ENCODE data around the gene KCNQ1. TPM values are rescaled to one million over a fixed set of nuclear protein-coding genes. Genes with fewer than 3 reads are reported as not detected.

The KCNQ1 gene
- total RNA-seq, 1 experiment from 2014 or later: 2.3 TPM

GRCh38 chr11:2834503-2835273 lies 389.9 kb downstream of the KCNQ1 start:
- H3K4me2 ChIP-seq (ENCODE audit: insufficient read depth, insufficient read length, low read length): no peak overlapping the region
- H2BK12ac ChIP-seq (ENCODE audit: insufficient read length, low read depth, low read length): no peak overlapping the region
- no peak overlapping the region for H3K4ac ChIP-seq (ENCODE audit: low read depth, low read length)
- H4K91ac ChIP-seq (ENCODE audit: insufficient read length, low read depth, low read length): no peak overlapping the region
- no peaks in the 10 kb centered on the region for H3K79me1 ChIP-seq (ENCODE audit: insufficient read depth, low read depth, low read length, poor library complexity, severe bottlenecking)
- no peaks in the 10 kb centered on the region for H3K23me2 ChIP-seq (ENCODE audit: insufficient read length, low read depth, low read length, poor library complexity, severe bottlenecking)
- Mint-ChIP-seq H3K4me1 (peaks cover 32 to 35% of the 10 kb centered on the region in 2 experiments), H3K4me3 (no peak overlapping the region), H3K36me3 (ENCODE audit: insufficient read depth in 1 of 3, low read depth in 3 of 3) (peaks cover 0 to under 1% (median 0%) of the 10 kb centered on the region in 3 experiments; a peak in 1 of 7 replicates), H3K9me3 (peaks cover under 1 to 2% of the 10 kb centered on the region in 2 experiments; a peak in 2 of 5 replicates), H3K27me3 (ENCODE audit: low read depth) (peaks cover 64% of the 10 kb centered on the region), H3K27ac (no peak overlapping the region)
- H3K23ac ChIP-seq (ENCODE audit: insufficient read length, low read depth, low read length): no peak overlapping the region
- H2BK20ac ChIP-seq (ENCODE audit: low read depth, low read length, poor library complexity, severe bottlenecking): no peak overlapping the region
- H3K18ac ChIP-seq (ENCODE audit: insufficient read length, low read depth, low read length): no peak overlapping the region
- H3K27me3 ChIP-seq (ENCODE audit: insufficient read depth, low read length): no peaks in the 10 kb centered on the region; the same call in 1 of the 2 replicates
- H3K9me3 ChIP-seq (ENCODE audit: control insufficient read depth, low read depth, low read length): no peaks in the 10 kb centered on the region
- H3K14ac ChIP-seq (ENCODE audit: insufficient read depth, low read length): no peak overlapping the region; the same call in 1 of the 2 replicates
- no peaks in the 10 kb centered on the region for H3K79me2 ChIP-seq (ENCODE audit: insufficient read depth, low read length)
- H2AFZ ChIP-seq (ENCODE audit: low read length): no peak overlapping the region
- H3T11ph ChIP-seq (ENCODE audit: low read length): no peak overlapping the region
- no peak overlapping the region for H3K56ac ChIP-seq (ENCODE audit: insufficient read length, low read depth, low read length)
- H3K4me1 ChIP-seq (ENCODE audit: insufficient read depth, low read length): no peaks in the 10 kb centered on the region
- WGBS (ENCODE audit: extremely low coverage, insufficient read length, low lambda C conversion rate): no CpG with 5 or more reads among the region's 16 CpGs
- H2BK15ac ChIP-seq (ENCODE audit: low read depth, low read length): no peak overlapping the region
- H3K27ac ChIP-seq (ENCODE audit: insufficient read length, low read depth, low read length): no peak overlapping the region
- no peak overlapping the region for H2BK120ac ChIP-seq (ENCODE audit: low read depth, low read length, poor library complexity, severe bottlenecking)
- no peak overlapping the region for H3K9ac ChIP-seq (ENCODE audit: extremely low read depth, insufficient read length, low read length)
- H2AK5ac ChIP-seq (ENCODE audit: insufficient read length, low read length): no peak overlapping the region
- H4K20me1 ChIP-seq (ENCODE audit: control insufficient read depth, insufficient read depth, insufficient read length): no peaks in the 10 kb centered on the region
- H2BK5ac ChIP-seq (ENCODE audit: insufficient read length, low read length): no peak overlapping the region
- H4K8ac ChIP-seq (replicated peaks; ENCODE audit: insufficient read length, low read depth, low read length): no peak overlapping the region
- H4K5ac ChIP-seq (ENCODE audit: insufficient read length, low read depth, low read length): no peak overlapping the region
- no peak for TF ChIP-seq CTCF (conservative IDR thresholded peaks at IDR 0.05)
- DNase-seq: no peak

Measured in H9 (cell line).